RKO (cell line): ENCODE data around the gene MEA1.

Experiments
- DNase-seq: peaks from one replicate; pipeline ENCODE4 v3.0.0-alpha.2; 2016; ENCODE audit warnings: low spot score

The MEA1 gene

GRCh38 chr6:43038727-43039126 lies 25.0 kb upstream of the MEA1 start:
- no peak for DNase-seq

GRCh38 chr6:43037706-43038105 lies 24.0 kb upstream of the MEA1 start:
- DNase-seq, result no peak

- DNase-seq, result no peak
These were observed 23.5 kb upstream of the MEA1 start for GRCh38 chr6:43037197-43037596.

GRCh38 chr6:43036712-43037111 lies 23.0 kb upstream of the MEA1 start:
- DNase-seq, result no peak

- DNase-seq, result no peak
These were observed 21.9 kb upstream of the MEA1 start for GRCh38 chr6:43035495-43036194.

GRCh38 chr6:43034190-43034525 lies 20.4 kb upstream of the MEA1 start:
- no peak for DNase-seq

- no peak for DNase-seq
These were observed 19.9 kb upstream of the MEA1 start for GRCh38 chr6:43033496-43034189.

GRCh38 chr6:43032326-43032725 lies 18.6 kb upstream of the MEA1 start:
- DNase-seq, result no peak

GRCh38 chr6:43029120-43029519 lies 15.4 kb upstream of the MEA1 start:
- no peak for DNase-seq

GRCh38 chr6:43026365-43026764 lies 12.6 kb upstream of the MEA1 start:
- no peak for DNase-seq

- DNase-seq, result no peak
These were observed 10.7 kb upstream of the MEA1 start for GRCh38 chr6:43024436-43024835.

GRCh38 chr6:43021270-43022047 lies 7.7 kb upstream of the MEA1 start, which contains the start of gene RRP36:
TSS of gene RRP36 (plus strand) at chr6:43021623. CDS start at chr6:43021655, 32 bp downstream.
- peak; percentile 86 for DNase-seq

- DNase-seq, result peak; percentile 57
These were observed 7.1 kb upstream of the MEA1 start for GRCh38 chr6:43020847-43021246.

GRCh38 chr6:43020052-43020705 lies 6.4 kb upstream of the MEA1 start:
- no peak for DNase-seq

- DNase-seq, result no peak
These were observed 5.4 kb upstream of the MEA1 start for GRCh38 chr6:43019152-43019551.

- no peak for DNase-seq
These were observed 3.2 kb upstream of the MEA1 start for GRCh38 chr6:43016943-43017334.

GRCh38 chr6:43016176-43016942 lies 2.6 kb upstream of the MEA1 start:
- no peak for DNase-seq

GRCh38 chr6:43014434-43014909 lies 726 bp upstream of the MEA1 start:
- DNase-seq, result peak; percentile 39

GRCh38 chr6:43013097-43013842 lies 476 bp downstream of the MEA1 start:
- peak; percentile 67 for DNase-seq

- DNase-seq, result no peak
These were observed 1.4 kb downstream of the MEA1 start for GRCh38 chr6:43012364-43012763.

- no peak for DNase-seq
These were observed 2.5 kb downstream of the MEA1 start for GRCh38 chr6:43011207-43011606.
